ENCODE data around the gene SLC35G3.
A peak's percentile ranks its signal among the peaks of the same experiment; 100 is the strongest.
"Not testable (repeated sequence)": the region's sequence is repeated elsewhere in the genome, so short reads cannot be mapped to it uniquely, and the experiment has no call there.

The SLC35G3 gene

DNA sequence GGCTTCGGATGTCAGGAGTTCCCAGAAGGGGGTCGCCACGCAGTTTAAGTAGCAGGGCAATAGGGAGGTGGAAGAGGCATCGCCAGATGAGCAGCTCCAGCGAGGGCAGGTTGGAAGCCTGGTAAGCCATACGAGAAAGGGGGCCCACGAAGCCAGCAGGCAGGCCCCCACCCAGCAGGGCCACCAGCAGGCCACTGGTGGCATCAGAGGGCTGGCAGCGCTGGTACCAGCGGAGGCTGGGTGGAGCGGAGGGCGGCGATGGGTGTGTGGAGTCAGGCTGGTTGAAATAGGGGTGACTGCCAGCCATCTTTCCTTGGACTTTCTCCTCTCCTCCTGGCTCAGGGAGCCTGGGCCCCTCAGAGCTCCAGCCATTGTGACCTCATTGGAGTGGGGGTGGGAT lies at the start of gene SLC35G3:
Gene SLC35G3 (minus strand): TSS at position 393 of the 400 bp plus-strand sequence. CDS start 86 bp downstream, at position 307.
- DNase-seq = not testable (repeated sequence)

GRCh38 chr17:35243561-35244340 lies 49.6 kb upstream of the SLC35G3 start:
- peak; percentile 74 for DNase-seq

GRCh38 chr17:35242805-35243560 lies 48.8 kb upstream of the SLC35G3 start, which contains the start of gene SLFN5:
Gene SLFN5, plus strand, starts transcription at chr17:35243072. Its CDS starts 15,619 bp downstream, at chr17:35258691.
- DNase-seq = peak; percentile 92

DNA sequence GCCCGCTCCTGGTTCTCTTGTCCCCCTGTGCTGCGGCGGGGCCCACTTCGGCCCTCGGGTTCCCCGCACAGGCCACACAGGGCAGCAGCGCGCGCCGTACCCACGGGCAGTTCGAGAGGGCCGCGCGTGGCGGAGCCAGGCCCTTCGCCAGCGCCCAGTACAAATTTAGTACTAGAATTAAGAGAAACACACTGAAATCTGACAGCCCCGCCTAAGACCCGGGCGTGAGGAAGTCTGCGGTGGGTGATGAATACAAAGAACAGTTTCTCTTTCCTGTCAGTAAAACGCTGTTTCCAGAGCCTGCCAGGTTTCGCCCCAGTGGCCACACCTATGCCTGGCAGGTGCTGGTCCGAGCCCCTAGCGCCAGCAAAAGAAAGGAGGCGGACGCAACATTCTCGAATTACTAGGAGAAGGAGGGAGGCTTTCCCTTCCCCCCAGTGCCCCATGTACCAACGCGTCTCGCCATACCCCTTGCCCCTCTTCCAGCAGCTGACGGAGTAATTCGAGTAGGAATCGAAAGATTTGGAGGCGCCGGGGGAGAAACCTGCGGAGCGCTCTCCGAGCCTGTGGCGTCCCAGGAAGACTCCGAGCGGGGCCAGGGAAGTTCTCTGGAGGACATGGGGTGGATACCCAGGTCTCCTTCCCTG lies 48.1 kb upstream of the SLC35G3 start:
- DNase-seq = peak; percentile 56

DNA sequence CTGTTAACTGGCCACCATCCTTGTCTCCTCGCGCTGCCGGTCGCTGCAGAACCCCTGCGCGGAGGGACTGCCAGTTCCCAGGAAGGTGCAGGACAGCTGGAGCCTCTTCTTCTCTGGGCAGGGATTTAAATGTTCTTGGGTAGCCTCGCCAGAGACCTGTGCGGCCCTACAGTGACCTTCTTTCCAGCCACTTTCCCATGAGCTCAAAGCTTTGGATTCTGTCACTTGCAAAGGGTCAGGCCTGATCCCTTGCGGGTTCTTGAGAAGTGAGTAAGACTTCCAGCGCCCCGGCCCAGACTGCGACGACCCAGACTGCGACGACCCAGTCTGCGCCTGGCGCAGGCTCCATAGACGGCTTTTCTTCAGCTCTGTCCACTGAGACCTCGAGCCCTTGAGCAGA lies 47.3 kb upstream of the SLC35G3 start:
- DNase-seq = no peak

DNA sequence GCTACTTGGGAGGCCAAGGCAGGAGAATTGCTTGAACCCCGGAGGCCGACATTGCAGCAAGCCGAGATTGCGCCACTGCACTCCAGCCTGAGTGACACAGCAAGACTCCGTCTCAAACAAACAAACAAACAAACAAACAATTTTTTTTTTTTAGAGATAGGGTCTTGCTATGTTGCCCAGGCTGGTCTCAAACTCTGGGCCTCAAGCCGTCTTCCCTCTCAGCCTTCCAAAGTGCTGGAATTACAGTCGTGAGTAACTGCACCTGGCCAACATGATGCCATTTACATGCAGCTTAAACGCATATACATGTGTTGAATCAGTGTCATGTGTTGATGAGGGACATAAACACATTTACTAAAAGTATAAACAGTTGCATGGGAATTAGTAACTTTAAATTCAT lies 46.7 kb upstream of the SLC35G3 start:
- DNase-seq = no peak

DNA sequence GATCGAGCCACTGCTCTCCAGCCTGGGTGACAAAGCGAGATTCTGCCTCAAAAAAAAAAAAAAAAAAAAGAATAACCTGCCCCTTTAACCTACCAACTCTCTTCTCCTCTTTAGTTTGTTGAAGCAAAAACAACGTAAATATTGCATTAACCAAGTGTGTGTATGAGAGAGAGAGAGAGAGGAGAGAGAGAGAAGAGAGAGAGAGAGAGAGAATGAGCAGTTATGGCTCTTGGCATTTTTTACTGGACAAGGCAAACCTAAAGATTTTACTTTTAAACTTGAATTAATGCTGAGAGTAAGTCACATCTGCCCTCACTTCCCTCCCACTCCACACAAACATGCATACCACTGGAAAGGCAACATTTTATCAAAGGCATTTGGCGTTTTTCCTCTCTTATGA lies 45.6 kb upstream of the SLC35G3 start:
- DNase-seq = no peak

GRCh38 chr17:35238821-35239220 lies 44.6 kb upstream of the SLC35G3 start:
- peak; percentile 72 for DNase-seq

GRCh38 chr17:35236821-35237220 lies 42.6 kb upstream of the SLC35G3 start:
- no peak for DNase-seq

GRCh38 chr17:35235917-35236316 lies 41.7 kb upstream of the SLC35G3 start:
- no peak for DNase-seq

GRCh38 chr17:35235289-35235688 lies 41.1 kb upstream of the SLC35G3 start:
- no peak for DNase-seq

DNA sequence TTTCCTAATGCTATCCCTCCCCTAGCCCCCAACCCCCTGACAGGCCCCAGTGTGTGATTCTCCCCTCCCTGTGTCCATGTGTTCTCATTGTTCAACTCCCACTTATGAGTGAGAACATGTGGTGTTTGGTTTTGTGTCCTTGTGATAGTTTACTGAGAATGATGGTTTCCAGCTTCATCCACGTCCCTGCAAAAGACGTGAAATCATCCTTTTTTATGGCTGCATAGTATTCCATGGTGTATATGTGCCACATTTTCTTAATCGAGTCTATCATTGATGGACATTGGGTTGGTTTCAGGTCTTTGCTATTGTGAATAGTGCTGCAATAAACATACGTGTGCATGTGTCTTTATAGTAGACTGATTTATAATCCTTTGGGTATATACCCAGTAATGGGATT lies 40.1 kb upstream of the SLC35G3 start:
- DNase-seq = not testable (repeated sequence)

- DNase-seq = no peak
These were observed 35.4 kb upstream of the SLC35G3 start for GRCh38 chr17:35229638-35230037.

GRCh38 chr17:35227546-35227945 lies 33.4 kb upstream of the SLC35G3 start:
- DNase-seq = no peak

- no peak for DNase-seq
These were observed 30.2 kb upstream of the SLC35G3 start for GRCh38 chr17:35224436-35224835.

- DNase-seq = no peak
These were observed 28.3 kb upstream of the SLC35G3 start for GRCh38 chr17:35222452-35222851.

DNA sequence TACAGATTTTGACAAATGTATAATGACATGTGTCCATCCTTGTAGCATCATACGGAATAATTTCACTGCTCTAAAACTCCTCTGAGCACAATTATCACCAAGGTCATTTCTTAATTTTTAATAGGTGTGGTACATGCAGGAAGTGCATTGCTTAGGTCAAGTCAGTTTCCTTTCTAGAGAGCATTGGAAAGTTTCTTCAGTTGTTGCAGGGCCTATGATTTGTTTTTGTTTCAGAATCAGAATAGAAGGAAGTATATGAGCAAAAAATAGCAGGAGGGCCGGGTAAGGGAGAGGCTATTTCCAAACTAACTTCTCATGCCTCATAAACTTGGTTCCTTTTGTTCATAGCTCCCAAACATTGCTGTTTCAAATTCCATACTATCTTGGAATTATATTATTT lies 24.7 kb upstream of the SLC35G3 start:
- DNase-seq = no peak

DNA sequence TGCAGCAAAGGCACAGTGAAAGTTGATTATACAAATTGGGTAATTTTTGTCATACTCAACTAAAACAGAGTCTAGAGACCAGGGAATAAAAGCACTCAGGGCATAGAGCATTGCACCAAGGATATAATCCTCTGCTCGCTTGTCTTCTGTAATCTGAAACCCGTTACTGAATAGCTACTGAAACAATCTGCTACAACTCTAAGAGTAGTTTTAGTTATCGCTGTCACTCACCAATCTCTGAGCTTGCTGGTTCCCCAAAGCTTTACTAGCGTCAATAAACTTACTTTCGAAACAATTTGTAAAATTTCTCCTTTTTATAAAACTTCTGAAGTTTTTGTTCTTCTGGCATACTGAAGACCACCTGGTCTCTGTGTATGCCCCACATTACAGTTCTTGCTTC lies 22.9 kb upstream of the SLC35G3 start:
- no peak for DNase-seq

DNA sequence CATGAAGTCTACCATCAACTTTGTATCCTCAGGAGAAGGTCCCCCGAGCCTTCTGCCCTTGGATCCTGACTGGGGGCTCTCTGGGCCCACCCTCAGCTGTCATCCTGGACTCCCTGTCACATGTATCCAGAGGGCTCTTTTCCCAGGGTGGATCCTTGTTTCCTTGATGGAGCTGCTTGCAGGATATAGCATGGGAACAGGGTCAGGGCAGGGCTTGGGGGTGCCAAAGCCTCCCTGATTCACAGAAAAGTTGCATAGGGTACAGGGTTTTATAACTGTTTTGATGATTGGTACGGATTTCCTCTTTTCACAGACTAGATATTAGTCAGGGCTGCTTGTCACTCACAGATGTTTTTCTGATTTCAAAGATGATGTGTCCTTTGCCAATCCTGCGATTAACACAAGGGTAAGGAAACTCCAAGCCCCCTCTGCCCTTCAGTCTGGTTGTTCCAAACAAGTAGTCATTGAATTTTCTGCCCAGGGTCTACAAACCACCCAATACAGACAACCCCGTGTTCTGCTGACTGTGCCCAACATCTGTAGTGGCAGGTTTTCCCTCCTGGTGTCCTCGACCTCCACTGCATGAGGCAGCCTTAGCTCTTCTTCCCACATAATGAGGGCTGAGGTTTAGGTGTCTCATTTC lies 20.6 kb upstream of the SLC35G3 start:
- no peak for DNase-seq

- DNase-seq = no peak
These were observed 20.0 kb upstream of the SLC35G3 start for GRCh38 chr17:35214192-35214591.

DNA sequence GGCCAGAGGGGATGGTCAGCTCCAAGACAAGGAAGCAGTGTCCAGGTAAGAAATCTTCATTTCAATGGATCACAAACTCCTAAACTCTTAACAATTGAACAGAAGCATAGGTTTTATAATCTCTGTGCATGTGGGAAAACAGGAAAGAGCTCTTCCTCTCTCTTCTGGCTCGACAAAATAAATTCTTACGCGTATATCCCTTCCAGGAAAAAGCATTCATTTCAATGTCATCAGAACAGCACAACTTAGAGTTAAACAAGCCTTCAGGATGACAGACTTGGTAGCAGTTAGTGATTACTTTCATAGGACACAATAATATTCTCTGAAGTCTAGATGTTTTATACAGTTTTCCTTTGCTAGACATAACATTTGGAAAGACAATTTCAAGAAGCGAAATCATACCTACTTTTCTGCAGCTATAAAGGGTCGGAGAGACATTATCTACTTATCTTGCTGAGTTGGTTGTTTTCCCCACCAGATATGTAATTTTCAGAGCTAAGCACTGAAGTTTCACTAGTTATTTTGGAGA lies 19.3 kb upstream of the SLC35G3 start:
- no peak for DNase-seq

GRCh38 chr17:35212668-35213067 lies 18.5 kb upstream of the SLC35G3 start:
- no peak for DNase-seq

DNA sequence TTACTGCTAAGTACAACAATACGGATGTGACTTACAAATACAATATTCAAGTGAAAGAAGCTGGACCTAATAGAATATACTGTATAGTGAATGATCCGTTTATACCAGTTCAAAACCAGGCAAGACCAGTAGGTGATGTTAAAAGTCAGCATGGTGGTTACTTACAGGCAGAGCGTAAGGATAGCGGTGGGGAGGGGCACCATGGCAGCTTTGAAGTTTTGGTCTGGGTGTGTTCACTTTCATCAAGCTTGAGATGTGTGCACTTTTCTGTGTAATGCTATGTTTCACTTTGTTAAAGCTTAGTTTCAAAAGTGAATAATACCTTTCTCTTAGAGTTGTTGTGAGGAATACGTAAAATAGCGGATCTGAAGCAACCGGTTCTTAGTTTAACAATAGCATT lies 16.5 kb upstream of the SLC35G3 start:
- DNase-seq = no peak
